ENCODE results near the gene TERB1. TPM values are rescaled to one million over a fixed set of nuclear protein-coding genes. Genes with fewer than 3 reads are reported as not detected.

Gene TERB1
- total and polyA plus RNA-seq, 2 of the 13 experiments (the other 11 are each of a cell fraction or from before 2014, with no cell fraction given): not detected

DNA sequence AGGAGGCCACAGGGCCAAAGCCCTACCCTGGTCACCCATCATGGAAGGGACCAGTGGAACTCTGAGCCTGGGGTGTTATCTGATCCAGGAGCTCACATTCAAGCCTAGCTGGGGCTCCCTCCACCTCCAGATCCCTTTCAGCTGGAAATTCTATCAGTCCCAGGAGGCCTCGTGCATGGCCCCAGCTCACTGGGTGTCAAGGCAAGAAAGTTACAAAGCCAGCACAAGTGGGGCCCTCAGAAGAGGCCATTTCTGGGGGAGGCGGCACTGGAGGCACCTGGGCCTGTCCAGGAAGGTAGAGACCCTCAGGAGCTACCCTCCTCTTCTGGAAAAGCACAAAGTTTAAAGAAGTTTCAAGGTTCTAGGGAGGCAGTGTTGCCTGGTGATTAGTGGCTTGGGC is 47.6 kb upstream of the TERB1 start:
- BruUV-seq (replicated peaks): no TSS peak
- WGBS (ENCODE audit: low lambda C conversion rate): 0% methylated on average over 2 of the region's 2 CpGs
- no peak overlapping the region for H3K4me3 ChIP-seq (replicated peaks in 1 of 3; ENCODE audit: insufficient read depth in 1 of 3, low read depth in 2 of 3, low read length in 3 of 3)
- DNase-seq (ENCODE audit: low spot score) (no peak), ATAC-seq (no peak), FAIRE-seq (no peak)
- no peaks in the 10 kb centered on the region for H3K36me3 ChIP-seq (replicated peaks in 1 of 2; ENCODE audit: control insufficient read depth in 1 of 2, insufficient read depth in 2 of 2, low read length in 2 of 2)
- no peak overlapping the region for H3K9ac ChIP-seq (ENCODE audit: insufficient read depth, low read depth, low read length)
- no peak overlapping the region for H3K27ac ChIP-seq (ENCODE audit: extremely low read length, insufficient read depth, low read length)
- TF ChIP-seq MAFK (conservative IDR thresholded peaks at IDR 0.05 in 1 of 2, IDR thresholded peaks at IDR 0.05 in 1 of 2; ENCODE audit: low read length in 2 of 2): no peak
- TF ChIP-seq HDAC6 (IDR thresholded peaks at IDR 0.05; ENCODE audit: low read depth, low read length): no peak
- no peak for TF ChIP-seq CHCHD3 (CRISPR knock-in tag; IDR thresholded peaks at IDR 0.05)
- TF ChIP-seq ZNF367 (CRISPR knock-in tag; IDR thresholded peaks at IDR 0.05; ENCODE audit: borderline replicate concordance): no peak
- no peak for TF ChIP-seq ZNF331 (CRISPR knock-in tag; IDR thresholded peaks at IDR 0.05)
- no peak for TF ChIP-seq ZNF20 (CRISPR knock-in tag; IDR thresholded peaks at IDR 0.05)
- no peak for TF ChIP-seq MZF1 (CRISPR knock-in tag; IDR thresholded peaks at IDR 0.05; ENCODE audit: borderline replicate concordance)
- TF ChIP-seq RELA (CRISPR knock-in tag; IDR thresholded peaks at IDR 0.05): no peak
- no peak for TF ChIP-seq MTA3 (CRISPR knock-in tag; IDR thresholded peaks at IDR 0.05)
- no peak for TF ChIP-seq ZNF329 (CRISPR knock-in tag; IDR thresholded peaks at IDR 0.05; ENCODE audit: low read depth)
- no peak for TF ChIP-seq ZBTB1 (CRISPR knock-in tag; IDR thresholded peaks at IDR 0.05; ENCODE audit: borderline replicate concordance)
- TF ChIP-seq, protein P1, sequence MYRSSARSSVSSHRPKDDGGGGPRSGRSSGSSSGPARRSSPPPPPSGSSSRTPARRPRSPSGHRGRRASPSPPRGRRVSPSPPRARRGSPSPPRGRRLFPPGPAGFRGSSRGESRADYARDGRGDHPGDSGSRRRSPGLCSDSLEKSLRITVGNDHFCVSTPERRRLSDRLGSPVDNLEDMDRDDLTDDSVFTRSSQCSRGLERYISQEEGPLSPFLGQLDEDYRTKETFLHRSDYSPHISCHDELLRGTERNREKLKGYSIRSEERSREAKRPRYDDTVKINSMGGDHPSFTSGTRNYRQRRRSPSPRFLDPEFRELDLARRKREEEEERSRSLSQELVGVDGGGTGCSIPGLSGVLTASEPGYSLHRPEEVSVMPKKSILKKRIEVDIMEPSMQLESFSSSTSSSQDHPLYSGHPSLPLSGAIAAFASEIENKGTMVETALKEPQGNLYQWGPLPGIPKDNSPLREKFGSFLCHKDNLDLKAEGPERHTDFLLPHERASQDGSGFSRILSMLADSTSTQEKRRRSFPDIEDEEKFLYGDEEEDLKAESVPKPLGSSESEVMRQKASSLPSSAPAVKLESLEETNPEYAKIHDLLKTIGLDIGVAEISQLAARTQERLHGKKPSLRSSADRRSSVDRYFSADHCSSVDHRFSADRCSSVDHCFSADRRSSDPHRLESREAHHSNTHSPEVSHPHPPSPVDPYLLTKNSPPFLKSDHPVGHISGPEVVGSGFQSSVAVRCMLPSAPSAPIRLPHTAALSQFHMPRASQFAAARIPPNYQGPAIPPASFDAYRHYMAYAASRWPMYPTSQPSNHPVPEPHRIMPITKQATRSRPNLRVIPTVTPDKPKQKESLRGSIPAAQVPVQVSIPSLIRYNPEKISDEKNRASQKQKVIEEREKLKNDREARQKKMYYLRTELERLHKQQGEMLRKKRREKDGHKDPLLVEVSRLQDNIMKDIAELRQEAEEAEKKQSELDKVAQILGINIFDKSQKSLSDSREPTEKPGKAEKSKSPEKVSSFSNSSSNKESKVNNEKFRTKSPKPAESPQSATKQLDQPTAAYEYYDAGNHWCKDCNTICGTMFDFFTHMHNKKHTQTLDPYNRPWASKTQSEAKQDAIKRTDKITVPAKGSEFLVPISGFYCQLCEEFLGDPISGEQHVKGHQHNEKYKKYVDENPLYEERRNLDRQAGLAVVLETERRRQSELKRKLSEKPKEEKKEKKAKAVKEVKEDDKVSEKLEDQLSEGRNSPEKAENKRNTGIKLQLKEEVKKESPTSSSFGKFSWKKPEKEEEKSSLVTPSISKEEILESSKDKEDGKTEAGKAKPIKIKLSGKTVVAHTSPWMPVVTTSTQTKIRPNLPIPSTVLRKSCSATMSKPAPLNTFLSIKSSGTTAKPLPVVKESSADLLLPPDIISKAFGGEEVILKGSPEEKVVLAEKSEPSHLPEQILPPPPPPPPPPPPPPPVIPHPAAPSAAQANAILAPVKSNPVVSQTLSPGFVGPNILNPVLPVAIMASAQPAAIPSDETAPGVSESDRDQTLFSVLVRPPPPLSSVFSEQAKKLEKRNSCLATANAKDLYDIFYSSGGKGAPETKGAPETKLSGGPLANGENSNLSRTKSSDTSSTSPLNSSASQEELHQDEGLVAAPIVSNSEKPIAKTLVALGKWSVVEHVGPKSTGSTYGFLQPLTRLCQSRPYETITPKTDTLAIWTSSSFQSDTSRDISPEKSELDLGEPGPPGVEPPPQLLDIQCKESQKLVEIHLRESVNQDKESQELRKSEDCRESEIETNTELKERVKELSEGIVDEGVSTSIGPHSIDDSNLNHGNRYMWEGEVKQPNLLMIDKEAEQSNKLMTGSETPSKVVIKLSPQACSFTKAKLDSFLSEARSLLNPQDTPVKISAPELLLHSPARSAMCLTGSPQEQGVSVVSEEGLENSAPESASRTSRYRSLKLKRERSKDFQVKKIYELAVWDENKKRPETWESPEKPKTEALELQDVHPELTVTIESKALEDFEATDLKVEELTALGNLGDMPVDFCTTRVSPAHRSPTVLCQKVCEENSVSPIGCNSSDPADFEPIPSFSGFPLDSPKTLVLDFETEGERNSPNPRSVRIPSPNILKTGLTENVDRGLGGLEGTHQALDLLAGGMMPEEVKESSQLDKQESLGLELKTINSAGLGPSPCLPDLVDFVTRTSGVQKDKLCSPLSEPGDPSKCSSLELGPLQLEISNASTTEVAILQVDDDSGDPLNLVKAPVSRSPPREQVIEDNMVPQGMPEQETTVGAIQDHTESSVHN (CRISPR knock-in tag; IDR thresholded peaks at IDR 0.05): no peak
- H3K79me2 ChIP-seq (ENCODE audit: insufficient read depth, low read length): no peaks in the 10 kb centered on the region
- no peaks in the 10 kb centered on the region for H4K20me1 ChIP-seq (ENCODE audit: insufficient read depth, low read length)
- CTCF ChIA-PET (ENCODE audit: low intra/inter-chr PET ratio, low total read pairs): no interaction called here
- POLR2A ChIA-PET: interaction anchor here (1.6 kb wide), 1 partner anchor 19 kb away, joined by 4 read pairs; the partner anchor contains the start of gene NAE1
- intact Hi-C loops (cut with micrococcal nuclease; ENCODE audit: unreplicated experiment) (loop anchor here (10.0 kb wide), 1 partner anchor 94 kb away; the partner anchor contains the start of gene DYNC1LI2), in situ Hi-C loops (cut with HindIII; ENCODE audit: extremely low pct_ligation_motif_present, low pct_unique_long_range_greater_than_20kb) (no loop called here)
- H2AFZ ChIP-seq (ENCODE audit: low read length): no peak overlapping the region
- no peak overlapping the region for H3K4me2 ChIP-seq (ENCODE audit: low read depth, low read length)
- peaks cover 7 to 67% of the 10 kb centered on the region in 2 experiments; a peak in 4 of 5 replicates for H3K27me3 ChIP-seq (ENCODE audit: control insufficient read depth in 1 of 2, insufficient read depth in 2 of 2, low read length in 2 of 2)
- H3K9me3 ChIP-seq (ENCODE audit: low read length): no peaks in the 10 kb centered on the region
- H3K4me1 ChIP-seq (ENCODE audit: insufficient read depth, low read length): peaks cover 9% of the 10 kb centered on the region; the same call in 1 of the 2 replicates
